Cardiac fibroblast (primary cell): ENCODE measurements around the gene ACOX3.

Experiments
- DNase-seq, 2 donors: peaks; one replicate each; pipeline versions ENCODE4 v3.0.0 to v3.0.0-alpha.2; 2010; ENCODE audit warnings: low read depth in 2 of 2
- H3K4me3 ChIP-seq, 2 donors: replicated peaks in 1 of 2; 1 replicate in 1 of 2; 2 replicates in 1 of 2; pipeline ENCODE4 v1.5.1; 2011; ENCODE audit warnings: low read depth in 2 of 2, low read length in 2 of 2, mild to moderate bottlenecking in 2 of 2, moderate library complexity in 1 of 2
- CTCF ChIP-seq: IDR thresholded peaks from one replicate; pipeline ENCODE4 v1.5.1; 2011; ENCODE audit warnings: low read depth, mild to moderate bottlenecking, low read length, inconsistent platforms

Gene ACOX3

DNA sequence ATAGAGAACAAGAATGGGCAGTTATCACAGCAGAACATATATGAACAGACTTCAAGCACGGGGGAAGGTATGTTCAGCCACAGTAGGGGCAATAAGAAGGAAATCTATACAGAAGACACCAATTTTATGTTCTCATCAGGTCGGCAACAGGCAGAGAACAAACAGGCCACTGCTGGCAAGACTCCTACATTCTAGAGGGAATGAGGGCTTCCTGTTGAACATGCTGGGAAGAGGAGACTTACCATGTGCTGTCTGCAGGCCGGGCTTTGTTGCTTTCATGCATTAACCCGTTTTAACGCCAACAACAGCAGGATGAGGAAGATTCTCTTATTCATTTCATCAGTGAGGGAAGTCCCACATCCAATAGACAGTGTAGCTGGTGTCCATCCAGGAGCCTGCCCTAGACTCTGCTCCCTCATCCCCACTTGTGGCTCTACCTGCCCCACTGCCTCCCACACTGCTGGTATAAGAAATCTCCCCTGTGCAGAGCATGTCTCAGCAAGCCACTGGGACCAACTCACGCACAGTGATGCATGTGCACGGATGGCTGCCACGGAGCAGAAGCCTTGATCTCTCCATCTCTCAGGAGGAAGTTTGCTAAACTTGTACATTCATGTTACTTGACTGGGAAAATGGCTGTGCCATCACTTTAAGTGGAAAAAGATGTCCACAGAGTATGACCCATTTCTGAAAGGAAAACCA, 84.5 kb downstream of the ACOX3 start:
- peak; percentile 25 to 68 for DNase-seq

DNA sequence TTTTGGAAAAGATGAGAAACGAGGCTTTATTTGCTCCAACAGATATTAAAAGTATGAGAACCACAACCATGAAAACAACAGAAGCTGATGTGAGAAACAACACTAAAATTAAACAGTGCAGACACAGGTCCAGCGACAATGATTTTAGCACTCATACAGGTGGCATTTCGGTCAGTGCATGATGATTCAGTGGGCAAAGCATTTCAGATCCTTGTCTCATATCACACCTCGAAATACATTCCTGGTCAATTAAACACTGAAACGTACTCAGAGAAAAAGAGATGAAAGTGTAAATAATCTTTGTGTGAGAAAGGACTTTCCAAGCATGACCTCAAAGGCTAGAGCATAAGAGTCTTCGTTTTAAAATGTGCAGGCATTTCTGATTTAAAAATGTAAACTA, 85.2 kb downstream of the ACOX3 start:
- no peak for DNase-seq
- H3K4me3 ChIP-seq: no peak overlapping the region
- TF ChIP-seq CTCF: no peak

More for the DNA sequence above, 84.5 kb downstream of the ACOX3 start:
- no peak overlapping the region for H3K4me3 ChIP-seq
- TF ChIP-seq CTCF: no peak

DNA sequence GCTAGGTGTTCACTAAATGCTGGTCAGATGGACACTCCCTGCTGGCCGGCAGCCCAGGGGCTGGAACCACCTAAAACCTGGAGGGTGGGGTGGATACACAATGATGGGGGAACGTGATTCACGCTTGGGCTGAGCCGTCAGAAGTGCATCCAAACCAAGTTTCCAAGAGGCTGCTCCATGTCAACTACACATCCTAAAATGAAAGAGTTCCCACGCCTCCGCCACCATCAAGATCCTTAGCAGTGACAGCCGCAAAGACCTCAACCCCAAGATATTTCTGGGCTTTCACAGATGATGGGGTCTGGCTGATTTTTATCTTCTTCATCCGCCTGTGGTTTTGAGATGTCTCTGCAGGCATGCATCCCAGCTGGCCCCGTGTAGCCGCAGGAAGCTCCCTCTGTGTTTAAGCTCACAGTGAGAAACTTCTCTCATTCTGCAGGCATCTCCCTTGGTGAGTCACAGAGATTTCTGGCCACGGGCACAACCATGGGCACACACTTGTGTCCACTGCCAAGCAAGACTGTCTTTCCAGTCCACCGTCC, 86.5 kb downstream of the ACOX3 start:
- H3K4me3 ChIP-seq: no peak overlapping the region
- peak in 1 of 2 donors; percentile 36 for DNase-seq
- TF ChIP-seq CTCF: no peak

GRCh38 chr4:8353158-8353669, 87.3 kb downstream of the ACOX3 start:
- TF ChIP-seq CTCF: no peak
- no peak for DNase-seq
- H3K4me3 ChIP-seq: no peak overlapping the region

DNA sequence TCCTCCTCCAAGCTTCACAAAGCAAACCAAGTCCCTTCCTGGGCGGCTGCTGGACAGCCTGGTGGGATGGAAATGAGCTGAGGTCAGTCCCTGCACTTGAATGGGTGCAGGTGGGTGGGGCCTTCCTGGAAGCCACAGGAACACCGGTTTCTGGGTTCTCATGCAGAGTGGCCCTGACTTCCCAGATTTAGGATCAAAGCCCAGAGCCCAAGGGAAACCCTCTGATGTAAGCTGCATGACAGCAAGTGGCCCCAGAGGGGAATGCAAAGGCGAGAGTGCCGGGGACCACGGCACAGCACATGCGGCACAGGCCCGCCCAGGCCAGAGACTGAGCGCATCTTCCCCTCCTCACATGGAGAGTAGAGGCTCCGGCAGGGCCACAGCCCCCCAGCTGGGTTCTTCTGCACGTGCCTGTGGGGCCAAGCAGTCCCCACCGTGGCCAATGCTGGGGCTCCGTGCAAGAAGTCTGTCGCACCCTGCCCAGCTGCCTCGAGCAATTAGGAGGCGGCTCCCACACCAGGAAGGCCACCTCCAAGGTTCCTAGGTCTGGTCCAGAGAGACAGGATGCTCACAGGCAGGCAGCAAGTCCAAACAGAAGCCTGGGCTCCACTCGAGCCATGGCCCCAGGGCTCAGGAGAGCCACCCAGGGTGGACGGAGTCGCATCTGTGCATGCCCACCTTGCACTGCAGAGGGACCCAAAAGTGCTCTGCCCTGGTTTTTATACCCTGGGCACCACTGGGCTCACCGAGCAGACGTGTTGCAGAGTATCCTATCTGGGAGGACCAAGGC, 88.0 kb downstream of the ACOX3 start:
- no peak for DNase-seq
- no peak for TF ChIP-seq CTCF
- no peak overlapping the region for H3K4me3 ChIP-seq

DNA sequence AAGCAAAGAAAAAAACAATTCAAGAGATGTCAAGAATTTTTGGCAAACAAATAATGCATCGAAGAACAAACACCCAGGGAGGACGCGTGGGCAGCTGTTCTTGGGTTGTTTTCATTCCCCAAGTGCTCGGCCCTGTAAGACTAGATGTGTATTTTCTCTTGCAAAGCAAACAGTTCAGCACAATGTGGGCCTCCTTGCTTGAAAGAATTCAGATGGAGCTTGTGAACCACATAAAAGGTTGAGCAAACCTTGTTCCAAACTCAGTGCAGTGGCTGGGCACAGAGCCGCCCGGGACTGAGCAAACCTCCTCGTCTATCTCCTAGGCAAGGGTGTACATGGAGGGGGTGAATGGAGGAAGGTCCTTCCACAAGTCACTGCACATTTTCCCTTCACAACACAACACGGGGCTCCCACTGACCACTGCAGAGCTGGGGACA, 88.6 kb downstream of the ACOX3 start:
- DNase-seq: peak; percentile 16 to 70
- no peak for TF ChIP-seq CTCF

More for the DNA sequence above, 88.6 kb downstream of the ACOX3 start:
- H3K4me3 ChIP-seq: no peak overlapping the region
